GM12873 (cell line): ENCODE results near the gene AHI1.

Experiments used
- TF ChIP-seq, protein P1 (sequence below): IDR thresholded peaks from 2 replicates; pipeline ENCODE4 v1.5.1; 2012; ENCODE audit warnings: low read depth, mild to moderate bottlenecking, moderate library complexity, low read length, control low read depth; ENCODE audit not compliant: insufficient read depth; ENCODE audit errors: missing control alignments

AHI1 gene

DNA sequence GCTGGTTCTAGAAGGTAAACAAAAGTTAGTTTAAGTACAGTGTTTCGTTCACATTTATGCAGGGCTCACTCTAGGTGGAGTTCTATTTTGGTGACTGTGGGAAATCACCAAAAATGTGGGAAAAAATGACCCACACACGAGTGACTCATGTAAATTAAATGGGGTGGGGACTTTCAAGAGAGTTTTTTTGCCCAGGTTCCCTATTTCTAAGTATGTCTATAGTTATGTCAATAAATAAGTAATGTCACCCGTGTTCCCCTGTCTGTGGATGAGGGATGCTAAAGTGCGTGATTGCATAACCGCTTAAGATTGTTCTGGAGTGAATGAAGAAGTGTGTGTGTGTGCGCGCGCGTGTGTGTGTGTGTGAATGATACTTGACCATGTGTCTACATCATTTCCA, 247.3 kb downstream of the AHI1 start:
- TF ChIP-seq, protein P1, sequence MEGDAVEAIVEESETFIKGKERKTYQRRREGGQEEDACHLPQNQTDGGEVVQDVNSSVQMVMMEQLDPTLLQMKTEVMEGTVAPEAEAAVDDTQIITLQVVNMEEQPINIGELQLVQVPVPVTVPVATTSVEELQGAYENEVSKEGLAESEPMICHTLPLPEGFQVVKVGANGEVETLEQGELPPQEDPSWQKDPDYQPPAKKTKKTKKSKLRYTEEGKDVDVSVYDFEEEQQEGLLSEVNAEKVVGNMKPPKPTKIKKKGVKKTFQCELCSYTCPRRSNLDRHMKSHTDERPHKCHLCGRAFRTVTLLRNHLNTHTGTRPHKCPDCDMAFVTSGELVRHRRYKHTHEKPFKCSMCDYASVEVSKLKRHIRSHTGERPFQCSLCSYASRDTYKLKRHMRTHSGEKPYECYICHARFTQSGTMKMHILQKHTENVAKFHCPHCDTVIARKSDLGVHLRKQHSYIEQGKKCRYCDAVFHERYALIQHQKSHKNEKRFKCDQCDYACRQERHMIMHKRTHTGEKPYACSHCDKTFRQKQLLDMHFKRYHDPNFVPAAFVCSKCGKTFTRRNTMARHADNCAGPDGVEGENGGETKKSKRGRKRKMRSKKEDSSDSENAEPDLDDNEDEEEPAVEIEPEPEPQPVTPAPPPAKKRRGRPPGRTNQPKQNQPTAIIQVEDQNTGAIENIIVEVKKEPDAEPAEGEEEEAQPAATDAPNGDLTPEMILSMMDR: no peak

DNA sequence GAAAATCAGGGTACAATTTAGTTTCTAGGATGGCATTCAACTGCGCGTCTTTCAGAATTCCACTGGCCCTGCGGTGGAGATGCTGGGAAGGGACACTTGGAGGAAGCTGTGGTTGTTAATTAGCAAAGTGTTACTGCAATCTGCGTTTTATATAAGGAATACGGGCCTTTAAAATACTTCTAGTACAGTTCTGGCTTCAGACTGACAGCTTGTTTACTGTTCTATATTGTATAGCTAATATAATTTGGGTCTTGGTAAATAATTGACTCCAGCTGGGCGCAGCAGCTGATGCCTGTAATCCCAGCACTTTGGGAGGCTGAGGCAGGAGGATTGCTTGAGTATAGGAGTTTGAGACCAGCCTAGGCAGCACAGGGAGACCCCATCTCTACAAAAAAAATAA, 252.7 kb downstream of the AHI1 start:
- TF ChIP-seq, protein P1: no peak

DNA sequence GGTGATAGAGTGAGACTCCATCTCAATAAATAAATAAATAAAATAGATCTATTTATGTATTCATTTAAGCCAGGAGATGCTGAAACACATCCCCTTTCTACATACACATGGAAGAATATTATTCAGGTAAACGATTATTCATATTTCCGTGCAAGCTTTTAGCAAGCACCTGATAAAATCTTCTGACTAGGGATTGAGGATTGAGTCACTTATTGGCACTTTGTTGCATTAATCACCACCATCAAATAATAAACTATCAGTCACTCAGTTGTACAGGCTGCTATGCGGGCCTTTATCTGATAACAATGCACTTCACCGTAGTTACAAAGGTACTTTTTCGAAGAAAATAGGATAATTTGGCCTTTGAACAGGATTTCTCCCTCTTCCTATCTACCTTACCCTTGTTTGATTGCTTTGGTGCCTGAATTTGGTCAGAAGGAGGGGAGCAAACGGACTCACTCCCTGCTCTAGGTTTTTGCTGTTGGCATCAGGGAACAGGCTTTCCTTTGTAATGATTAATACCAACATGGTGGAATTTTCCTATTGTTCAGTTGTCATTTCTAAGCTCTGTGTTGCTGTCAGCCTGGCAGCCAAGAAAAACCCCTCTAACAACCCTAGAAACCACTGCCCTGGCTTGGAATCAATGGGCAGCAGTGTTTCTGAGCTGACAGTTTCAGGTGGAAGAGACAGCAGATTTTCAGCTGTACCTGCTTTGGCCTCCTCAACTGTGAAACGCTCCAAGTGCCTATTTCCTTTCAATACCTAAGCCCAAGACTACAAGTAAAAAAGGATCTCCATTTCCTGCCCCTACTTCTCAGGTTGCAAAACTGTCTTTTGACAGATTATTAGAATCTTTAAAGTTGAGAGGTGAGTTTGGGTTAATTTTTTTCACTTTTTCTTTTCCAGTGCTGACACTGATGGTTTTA, 253.4 kb downstream of the AHI1 start:
- TF ChIP-seq, protein P1: no peak

DNA sequence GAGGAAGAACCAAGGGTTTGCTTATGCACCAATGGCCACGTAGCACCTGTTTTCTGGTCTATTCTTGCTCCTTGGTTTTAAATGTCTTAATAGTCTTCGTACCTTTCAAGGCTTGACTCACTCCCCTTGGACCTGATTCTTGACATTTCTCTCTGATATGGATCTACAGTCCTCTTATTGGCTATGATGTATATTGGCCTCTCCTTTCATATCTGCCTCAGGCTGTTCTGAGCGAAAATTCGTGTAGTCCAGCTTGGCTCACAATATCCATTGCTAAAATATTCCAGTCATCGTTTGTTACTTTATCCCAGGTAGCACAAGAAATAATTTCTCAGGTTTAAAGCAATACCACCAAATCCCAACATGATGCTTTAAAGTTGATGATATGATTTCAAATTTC, 256.8 kb downstream of the AHI1 start:
- TF ChIP-seq, protein P1: no peak

DNA sequence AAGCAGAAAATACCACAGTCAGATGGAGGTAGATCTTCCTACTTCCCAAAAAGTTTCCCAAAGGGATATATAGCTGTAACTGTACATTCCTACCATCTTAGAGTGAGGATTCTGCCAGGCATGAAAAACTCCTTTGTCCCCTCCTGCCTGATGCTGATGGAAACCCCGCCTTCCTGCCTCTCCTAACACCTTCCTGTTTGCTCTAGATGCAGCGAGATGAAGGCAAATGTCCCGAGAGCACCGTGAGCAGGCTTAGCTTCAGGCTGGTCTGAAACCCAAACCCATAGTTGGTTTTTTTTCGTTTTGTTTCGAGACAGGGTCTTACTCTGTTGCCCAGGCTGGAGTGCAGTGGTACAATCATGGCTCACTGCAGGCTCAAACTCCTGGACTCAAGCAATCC, 260.8 kb downstream of the AHI1 start:
- TF ChIP-seq, protein P1: no peak

DNA sequence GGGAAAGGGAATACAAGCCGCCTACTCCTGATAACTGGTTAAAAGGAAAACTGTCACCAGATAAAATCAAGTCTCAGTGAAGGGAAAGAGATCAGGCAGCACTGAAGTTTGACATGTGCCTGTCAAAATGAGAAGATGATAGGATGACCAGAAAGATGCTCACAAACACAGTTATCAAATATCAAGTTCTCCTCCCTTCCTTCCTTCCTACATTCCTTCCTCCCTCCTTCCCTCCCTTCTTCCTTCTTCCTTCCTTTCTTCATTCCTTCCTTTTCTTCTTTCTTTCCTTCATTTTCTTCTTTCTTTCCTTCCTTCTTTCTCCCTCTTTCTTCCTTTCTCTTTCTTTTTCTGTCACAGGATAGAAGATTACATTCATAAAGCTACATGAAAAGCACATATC, 261.2 kb downstream of the AHI1 start:
- TF ChIP-seq, protein P1: no peak

DNA sequence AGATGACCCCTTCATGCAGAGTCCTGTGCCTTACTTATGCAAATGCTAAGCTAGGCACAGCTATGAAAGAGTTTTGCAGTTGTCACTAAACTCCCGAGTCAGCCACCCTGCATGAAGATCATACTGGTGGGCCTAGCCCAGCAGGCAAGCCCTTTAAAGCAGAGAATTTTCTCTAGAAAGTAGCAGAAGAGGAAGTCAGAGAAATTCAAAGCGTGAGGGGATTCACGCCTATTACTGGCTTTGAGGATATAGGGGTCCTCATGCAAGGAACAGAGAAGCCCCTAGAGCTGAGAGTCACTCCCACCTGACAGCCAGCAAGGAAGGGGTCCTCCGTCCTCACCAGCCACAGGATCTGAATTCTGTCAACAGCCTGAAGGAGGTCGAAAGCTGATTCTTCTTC, 261.8 kb downstream of the AHI1 start:
- TF ChIP-seq, protein P1: no peak
